Activated CD4-positive, CD25-positive, alpha-beta regulatory T cell treated with anti-CD3 and anti-CD28 coated beads, Interleukin-2, amount 50 U/mL, for 24 hours (primary cell): Measurements from ENCODE around the gene RFX4.
"Not testable (repeated sequence)": the region's sequence is repeated elsewhere in the genome, so short reads cannot be mapped to it uniquely, and the experiment has no call there.

ENCODE experiments used
- ATAC-seq, 2 donors: fragments of 150-1000 bp; cut with Tn5 transposase; one replicate each; pipeline ENCODE4 v1.10.0; 2021; ENCODE audit warnings: mild to moderate bottlenecking in 1 of 2, moderate library complexity in 1 of 2

RFX4 gene

DNA sequence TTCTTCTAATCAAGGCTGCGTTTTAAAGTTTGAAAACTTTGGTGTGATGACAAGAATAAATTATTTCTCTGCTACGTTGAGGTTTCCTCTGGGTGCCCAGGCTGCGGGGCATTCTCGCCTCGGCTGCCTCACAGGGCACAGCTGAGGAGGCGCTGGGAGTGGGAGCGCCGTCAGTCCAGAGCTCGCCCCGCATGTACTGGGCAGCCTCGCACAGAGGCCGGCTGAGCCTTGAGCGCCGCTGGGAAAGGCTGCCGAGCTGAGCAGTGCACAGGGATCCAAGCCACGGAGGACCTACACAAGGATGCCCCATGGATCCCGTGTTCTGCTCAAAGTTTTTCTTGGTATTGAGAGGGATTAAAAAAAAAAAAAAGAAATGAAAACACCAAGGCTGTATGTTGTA is 11.6 kb downstream of the RFX4 start:
- no peak for ATAC-seq

DNA sequence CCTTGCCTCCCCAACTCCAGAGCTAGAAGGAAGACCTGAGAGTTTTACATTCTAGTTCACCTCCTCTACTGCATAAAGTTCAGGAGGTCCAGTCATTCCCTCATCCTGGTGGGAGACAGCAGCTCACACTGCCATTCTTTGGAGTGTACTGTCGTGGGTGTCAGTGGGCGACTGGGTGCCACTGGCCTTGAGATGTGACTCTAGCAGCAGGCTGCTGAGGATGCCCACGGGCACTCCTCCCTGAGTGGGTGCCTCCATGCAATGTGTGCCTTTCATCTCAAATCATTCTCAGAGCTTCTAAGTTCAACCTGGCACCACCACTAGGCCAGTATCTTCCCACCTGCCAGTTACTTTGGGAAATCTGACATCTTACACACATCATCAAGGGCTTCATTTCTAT is 12.5 kb downstream of the RFX4 start:
- ATAC-seq = no peak

DNA sequence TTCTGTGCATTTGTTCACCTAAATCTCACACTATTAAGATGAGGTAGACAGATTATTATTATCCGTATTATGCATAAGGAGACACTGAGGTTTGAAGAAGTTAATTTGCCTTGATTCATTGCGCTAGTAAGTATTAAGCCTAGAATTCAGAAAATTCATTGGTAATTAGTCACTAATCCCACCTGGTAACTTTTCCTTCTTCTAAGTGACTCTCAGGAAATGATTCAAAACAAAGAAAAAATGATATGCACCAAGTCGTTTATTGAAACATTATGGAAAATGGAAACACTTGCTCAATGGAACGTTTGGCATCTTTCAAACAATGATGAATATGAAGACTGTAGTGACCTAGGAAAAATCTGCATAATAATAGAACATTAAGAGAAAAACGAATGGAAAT is 15.2 kb downstream of the RFX4 start:
- no peak for ATAC-seq

DNA sequence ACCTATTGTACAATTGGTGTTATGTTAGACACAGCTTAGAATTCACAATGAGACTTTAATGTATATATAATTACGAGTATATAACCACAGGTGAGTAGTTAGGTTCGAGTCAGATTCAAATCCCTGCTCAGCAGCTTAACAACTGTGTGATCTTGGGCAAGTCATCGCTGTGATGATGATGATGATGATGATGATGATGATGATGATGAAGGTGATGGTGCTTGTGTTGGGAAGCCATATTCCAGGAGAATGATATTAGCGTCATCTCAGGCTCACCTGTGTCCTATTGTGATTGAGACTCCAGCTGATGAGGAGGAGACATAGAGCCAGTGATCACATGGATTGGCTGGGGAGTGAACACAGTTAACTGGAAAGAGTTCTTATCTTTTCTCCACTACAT is 16.5 kb downstream of the RFX4 start:
- no peak for ATAC-seq

DNA sequence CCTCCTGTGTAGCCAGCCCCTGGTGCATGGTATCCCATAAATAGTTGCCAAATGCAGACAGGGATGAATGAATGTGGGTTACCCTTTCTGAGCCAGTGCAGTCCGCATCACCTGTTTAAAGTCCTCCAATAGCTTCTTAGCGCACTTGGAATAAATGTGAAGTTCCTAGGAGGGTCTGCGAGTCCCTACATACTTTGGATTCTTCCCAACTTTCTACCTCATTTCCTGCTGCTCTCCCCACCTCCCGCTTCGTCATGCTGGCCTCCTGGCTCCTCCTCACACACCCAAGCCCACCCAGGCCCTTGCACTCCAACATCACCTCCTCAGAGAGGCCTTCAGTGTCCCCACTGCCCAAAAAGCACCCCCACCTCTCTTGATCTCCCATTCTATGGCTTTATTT is 17.7 kb downstream of the RFX4 start:
- no peak for ATAC-seq

DNA sequence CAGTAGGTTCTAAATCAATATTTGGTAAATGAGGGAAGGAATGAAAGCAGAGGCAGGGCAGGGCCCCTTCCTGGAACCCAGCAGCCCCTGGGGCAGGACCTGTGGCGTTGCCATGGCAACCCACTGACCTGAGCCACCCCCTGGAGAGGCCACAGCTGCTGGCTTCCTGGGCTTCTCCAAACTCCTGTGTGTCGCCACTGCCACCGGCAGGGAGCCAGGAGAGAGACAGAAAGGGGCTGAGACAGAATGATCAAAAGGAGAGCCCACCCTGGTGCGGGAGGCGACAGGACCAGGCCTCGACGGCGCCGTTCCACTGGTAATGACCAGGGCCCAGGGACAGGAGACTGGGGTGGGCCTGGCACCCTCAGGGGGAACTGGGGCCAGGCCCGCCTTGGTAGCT is 18.2 kb downstream of the RFX4 start:
- no peak for ATAC-seq

DNA sequence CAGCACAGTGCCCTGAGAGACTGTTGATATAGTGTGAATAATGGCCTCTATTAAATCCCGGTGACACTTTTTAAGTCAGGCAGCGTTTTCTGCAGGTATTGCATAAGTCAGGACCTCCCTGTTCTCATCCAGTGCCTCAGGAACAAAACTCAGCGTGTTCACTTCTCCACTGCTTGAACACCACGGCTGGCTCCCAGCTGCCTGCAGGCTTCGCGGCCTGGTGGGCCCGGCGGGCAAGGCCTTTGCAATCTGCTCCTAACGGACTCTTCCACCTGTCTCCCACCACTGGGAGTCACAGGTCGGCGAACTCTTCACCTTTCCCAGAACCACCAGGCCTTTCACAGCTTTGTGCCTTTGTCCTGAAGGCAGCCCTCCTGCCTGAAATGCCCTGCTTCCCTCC is 18.7 kb downstream of the RFX4 start:
- no peak for ATAC-seq

DNA sequence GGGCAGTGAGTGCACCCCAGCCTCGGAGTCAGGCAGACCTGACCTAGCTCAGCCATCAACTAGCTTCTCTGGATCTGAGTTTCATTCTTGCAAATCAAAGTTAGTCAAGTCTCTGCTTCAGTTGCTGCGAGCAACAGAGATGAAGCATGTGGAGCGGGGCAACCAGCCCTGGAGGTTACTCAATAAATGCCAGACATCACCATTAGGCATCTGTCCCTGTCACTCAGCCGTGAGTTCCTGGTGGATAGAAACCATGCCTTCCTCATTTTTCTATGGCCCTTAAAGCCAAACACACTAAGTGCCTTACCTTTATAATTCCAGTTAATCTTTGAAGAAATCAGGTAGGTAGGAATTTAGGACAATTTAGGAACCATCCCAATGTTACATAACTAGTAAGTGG is 19.3 kb downstream of the RFX4 start:
- no peak for ATAC-seq

DNA sequence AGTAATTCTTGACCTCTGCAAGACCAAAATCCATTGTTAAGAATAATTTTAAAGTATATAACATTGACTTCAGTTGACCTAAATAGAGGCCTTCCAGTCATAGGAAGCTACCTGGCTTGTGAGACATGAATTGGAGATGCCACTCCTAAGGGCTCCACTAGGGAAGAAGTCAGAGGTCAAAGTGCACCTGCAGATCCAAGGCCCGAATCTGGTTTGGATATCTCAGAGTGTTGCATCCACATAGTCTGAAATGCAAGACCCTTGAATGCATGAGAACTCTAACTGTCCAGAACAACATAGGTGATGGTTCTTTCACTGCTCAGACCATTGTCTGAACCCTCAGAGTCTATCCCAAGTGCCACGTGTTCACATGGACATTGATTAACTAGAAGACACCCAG is 22.4 kb downstream of the RFX4 start:
- no peak for ATAC-seq

DNA sequence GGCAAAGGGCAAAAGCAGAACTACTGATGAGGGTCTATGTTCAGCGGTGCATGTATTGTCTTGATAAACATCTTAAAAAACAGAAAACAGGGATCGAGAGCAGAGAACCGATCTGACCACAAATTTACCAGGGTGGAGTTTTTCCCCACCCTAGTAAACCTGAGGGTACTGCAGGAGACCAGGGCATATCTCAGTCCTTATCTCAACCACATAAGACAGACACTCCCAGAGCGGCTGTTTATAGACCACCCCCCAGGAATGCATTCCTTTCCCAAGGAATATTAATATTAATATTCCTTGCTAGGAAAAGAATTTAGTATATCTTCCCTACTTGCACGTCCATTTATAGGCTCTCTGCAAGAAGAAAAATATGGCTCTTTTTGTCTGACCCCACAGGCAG is 37.8 kb downstream of the RFX4 start:
- not testable (repeated sequence) for ATAC-seq

DNA sequence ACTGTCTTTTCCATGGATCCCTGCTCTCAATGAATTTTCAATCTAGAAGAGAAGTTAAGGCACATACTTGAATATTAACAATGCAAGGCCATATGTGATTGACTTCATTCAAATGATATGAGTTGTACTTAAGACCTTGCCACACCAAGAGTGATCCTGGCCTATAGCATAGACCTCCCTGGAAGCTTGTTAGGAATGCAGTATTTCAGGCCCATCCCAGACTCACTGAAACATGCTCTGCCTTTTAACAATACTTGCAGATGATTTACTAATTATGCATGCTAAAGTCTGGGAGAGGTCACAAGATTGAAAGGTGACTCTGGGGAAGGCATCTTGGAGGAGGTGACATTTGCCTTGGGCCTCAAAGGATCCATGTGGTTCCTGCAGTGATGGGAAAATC is 43.2 kb downstream of the RFX4 start:
- no peak for ATAC-seq

DNA sequence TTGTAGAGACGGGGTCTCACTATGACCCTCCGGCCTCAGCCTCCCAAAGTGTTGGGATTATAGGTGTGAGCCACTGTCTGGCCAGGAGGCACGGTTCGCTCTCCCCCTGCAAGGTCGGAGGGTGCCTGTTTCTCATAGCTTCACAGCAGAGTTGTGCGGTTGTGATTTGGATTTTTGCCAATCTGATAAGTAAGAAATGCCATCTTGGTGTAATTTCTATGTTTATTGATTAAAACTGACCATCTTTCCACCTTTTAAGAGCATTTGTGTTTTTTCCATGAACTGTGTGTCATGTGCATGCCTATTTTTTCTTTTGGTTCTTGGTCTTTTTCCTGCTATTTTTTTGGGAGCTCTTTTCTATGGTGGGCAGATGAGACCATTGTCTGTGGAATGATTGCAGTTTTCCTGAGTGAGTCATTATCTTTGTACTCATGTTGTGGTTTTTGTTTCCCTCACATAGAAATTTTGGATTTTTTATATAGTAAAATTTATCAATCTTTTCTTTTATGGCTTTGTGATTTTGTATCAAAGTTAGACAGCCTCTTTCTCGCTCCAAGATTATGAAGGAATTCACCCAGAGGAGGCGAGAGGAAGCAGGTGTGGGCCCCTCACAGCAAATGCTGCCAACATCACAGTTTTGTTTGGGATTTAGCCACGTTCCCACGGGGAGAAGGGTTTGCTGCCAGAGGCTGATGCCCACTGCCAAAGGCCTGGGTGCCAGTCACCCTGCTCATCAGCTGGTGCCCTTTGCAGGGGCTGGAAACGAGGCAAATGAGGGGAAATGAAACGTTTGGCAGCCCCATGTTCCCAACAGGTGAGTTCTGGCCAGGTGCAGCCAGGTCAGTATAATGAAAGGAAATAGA is 47.2 kb downstream of the RFX4 start:
- no peak for ATAC-seq

DNA sequence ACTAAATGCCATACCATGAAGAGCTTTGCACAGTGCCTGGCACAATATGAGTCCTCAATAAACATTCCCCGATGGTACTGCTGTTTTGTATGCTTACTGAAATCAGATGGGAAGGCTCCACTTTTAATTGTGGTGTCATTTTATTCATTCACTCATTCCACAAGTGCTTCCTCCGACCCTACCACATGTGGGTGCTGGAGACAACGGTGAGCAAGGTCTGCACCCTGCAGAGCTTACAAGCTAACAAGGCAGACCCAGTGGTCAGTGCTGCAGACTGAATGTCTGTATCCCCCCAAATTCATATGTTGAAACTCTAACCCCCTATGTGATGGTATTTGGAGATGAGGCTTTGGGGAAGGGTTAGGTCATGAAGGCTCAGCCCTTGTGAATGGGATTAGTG is 48.3 kb downstream of the RFX4 start:
- no peak for ATAC-seq

DNA sequence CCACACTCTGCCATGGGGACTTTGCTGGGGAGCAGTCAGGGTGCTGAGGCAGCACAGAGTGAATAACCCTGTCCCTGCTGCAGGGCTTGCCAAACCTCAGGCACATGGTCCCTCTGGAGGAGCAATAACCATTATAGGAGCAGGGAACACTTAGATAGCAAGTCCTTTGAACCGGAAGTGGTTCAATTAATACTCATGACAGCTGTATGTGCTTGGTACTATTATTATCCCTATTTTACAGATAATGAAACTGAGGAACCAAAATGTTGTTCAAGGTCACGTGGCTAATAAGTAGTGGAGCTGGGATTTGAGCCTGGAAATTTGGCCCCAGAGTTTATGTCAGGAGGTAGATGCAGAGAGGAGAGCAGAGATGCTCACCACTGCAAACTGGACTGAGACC is 49.0 kb downstream of the RFX4 start:
- no peak for ATAC-seq

DNA sequence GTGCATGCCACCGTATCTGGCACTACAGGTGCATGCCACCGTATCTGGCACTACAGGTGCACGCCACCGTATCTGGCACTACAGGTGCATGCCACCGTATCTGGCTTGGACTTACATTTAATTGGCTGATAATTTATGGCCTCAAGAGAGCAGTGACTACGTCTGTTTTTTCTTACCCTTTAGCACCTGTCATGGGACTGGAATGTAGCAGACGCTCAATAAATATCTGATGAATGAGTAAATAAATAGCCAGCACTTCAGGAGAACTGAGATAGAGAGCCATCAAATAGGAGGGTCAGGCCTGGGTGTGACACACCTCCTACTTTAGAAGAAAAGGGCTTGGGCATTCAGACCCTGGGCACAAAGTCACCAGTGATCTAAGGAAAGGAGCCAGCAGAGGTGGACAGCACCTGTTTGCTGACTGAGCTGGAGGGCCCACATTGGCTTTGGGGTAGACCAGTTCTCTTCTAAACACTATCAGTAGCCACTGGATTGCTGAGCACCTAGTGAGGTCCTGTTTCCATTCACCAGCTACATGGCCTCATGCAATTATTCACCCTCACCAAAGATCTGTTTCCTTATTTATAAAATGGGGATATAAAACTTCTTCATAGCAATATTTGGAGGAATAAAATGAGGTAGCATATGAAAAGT is 50.1 kb downstream of the RFX4 start:
- ATAC-seq = no peak

DNA sequence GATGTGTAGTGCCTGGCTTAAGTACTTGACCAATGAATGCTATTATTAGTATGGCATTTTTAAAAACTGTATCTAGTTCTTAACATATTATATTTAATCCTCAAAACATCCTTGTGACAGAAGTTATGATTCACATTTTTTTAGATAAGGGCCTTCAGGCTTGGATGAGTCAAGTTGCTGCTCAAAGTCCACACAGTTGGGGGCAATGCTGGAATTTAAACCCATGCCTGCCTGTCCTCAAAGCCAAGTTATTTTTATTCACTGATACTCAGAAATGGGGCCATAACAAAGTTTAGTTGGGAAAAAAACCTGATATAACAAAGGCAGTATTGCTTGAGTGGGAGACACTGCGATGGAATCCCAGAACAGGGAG is 50.6 kb downstream of the RFX4 start:
- no peak for ATAC-seq

DNA sequence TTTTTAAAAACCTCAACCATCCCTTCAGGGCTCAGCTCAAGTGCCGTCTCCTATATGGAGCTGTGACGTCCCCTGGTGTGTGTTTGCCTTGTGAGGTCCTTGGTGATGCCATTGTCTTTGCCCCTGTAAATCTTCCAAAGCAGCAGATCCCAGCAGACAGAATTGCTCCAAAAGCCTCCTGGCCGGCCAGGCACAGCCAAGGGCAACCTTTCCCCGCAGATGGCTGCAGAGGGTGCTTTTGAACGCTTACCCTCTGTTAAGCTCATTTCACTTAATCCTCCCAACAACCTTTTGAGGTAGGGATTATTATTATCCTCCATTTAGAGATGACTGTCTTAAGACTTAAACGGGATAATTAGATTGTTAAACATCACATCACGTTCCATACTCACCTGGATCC is 51.4 kb downstream of the RFX4 start:
- no peak for ATAC-seq

DNA sequence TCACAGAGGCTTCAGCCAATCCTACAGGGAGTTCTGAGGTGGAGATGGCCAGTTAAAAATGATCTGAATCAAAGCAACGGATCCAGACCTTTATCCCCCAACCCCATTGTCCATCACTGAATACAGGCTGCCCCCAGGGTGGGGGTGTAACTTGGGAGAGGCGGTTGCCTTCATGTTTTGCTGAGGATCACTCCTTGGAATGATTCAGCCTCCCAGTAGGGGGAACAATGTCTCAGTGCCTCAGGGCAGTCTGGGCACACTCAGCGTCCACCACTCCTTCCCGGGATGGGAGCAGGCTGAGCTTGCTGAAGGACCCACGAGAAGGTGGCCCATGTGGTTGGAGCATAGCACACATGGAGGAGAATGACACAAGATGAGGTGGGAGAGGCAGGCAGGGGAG is 60.2 kb downstream of the RFX4 start:
- ATAC-seq = no peak

DNA sequence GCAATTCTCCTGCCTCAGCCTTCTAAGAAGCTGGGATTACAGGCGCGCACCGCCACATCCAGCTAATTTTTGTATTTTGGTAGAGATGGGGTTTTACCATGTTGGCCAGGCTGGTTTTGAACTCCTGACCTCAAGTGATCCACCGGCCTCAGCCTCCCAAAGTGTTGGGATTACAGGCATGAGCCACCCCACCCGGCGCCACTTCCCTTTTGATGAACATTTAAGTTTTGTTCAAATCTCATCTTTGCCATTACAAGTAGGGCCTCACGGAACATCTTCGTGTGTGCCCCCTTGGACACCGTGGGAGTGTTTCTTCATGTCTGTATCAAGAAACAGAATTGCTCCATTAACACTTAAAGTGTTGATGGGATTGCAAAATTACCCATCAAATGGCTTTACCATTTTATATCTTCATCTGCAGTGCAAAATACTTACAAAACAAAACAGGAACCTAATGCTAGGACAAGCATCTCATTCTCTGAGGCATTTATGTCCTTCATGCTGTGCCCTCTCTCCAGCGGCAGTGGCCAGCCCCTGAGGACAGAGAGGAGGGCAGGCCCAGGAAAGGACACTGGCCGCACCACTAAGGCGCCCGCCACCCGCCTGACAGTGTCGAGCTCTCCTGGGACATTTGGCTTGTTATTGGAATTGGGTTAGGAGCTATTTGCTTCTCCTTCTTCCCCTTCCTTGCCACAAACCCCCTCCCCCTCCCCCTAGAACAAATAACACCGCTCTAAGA is 61.7 kb downstream of the RFX4 start:
- ATAC-seq = no peak

DNA sequence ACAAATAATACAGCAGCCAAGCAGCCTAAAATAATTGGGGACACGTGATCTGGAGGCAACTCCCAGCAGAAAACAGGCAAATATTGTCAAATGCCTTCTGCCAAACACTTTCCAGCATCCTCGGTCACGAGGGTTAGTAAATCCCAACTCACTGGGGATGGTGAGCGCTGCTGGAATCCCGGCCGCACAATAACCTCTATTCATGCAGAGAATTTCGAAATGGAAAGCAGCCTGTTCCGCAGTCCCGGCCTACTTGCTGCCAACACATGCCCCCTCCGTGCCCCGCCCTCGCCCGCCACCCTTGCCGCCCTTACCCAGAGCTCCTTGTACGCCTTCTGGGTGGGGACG is 62.2 kb downstream of the RFX4 start:
- ATAC-seq = no peak

DNA sequence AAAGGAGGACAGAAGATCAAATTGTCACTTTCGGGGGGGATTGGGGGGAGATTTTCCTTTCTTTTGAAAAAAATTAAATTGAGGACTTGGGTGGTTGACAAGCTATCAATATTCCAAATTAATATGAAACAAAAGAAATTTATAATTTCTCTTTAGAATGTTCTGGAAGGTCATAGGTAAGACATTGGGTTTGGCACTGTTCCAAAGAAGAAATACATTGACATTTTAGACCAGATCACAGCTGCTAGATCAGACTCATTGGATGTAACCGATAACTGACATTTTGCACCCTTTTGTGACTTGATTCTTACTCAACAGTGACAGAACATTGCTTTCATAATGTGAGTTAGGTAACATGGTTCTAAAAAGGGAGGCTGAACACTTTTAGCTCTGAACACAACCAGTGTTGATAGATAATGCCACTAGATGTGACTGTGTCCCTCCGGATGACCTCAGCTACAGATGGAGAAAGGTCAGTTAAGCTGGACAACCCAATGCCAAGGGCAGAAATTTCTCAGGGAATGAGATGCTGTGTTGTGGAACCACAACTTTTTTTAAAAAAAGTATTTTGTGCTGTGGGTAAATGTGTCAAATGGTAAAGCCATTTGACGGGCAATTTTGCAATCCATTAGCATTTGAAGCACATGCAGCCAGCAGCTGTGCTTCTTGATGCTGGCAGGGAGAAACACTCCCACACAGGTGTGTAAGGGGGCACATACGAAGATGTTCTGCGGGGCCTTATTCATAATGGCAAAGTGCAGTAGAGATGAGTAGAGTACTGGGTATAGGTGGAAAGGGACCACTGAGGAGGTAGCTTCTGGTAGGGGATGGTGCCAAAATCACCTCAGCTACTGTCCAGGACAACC is 62.9 kb downstream of the RFX4 start:
- no peak for ATAC-seq

DNA sequence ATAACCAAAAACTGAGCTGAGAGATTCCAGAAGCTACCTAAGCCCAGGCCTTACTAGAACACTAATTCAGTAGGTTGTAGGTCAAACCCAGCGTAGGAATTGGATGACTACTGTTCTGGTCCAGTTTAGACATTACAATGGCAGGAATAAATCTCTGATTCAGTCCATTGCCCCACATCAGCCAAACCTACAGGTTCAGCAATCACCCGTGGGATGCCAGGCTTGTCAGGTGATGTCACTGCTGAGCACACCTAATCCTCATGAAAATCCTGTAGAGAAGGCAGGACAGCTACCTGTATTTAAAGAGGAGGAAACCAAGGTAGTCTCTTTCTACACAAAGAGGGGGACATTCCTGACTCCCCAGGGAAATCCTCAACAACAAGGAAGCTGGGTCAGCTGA is 63.7 kb downstream of the RFX4 start:
- ATAC-seq = no peak
